Cardiac fibroblast (primary cell): ENCODE results near the gene MXD4.

Source experiments
- DNase-seq, 2 donors: peaks; one replicate each; pipeline versions ENCODE4 v3.0.0 to v3.0.0-alpha.2; 2010; ENCODE audit warnings: low read depth in 2 of 2
- H3K4me3 ChIP-seq, 2 donors: replicated peaks in 1 of 2; 1 replicate in 1 of 2; 2 replicates in 1 of 2; pipeline ENCODE4 v1.5.1; 2011; ENCODE audit warnings: low read depth in 2 of 2, low read length in 2 of 2, mild to moderate bottlenecking in 2 of 2, moderate library complexity in 1 of 2
- CTCF ChIP-seq: IDR thresholded peaks from one replicate; pipeline ENCODE4 v1.5.1; 2011; ENCODE audit warnings: low read depth, mild to moderate bottlenecking, low read length, inconsistent platforms

MXD4 gene

GRCh38 chr4:2253160-2254084 lies 8.5 kb downstream of the MXD4 start:
- no peak for TF ChIP-seq CTCF
- no peak for DNase-seq
- no peak overlapping the region for H3K4me3 ChIP-seq

- TF ChIP-seq CTCF: no peak
- H3K4me3 ChIP-seq: no peak overlapping the region
- no peak for DNase-seq
Measured at GRCh38 chr4:2252530-2253091, 9.3 kb downstream of the MXD4 start.

- H3K4me3 ChIP-seq: no peak overlapping the region
- no peak for TF ChIP-seq CTCF
- DNase-seq: no peak
Measured at GRCh38 chr4:2251795-2252529, 9.9 kb downstream of the MXD4 start.

- no peak for TF ChIP-seq CTCF
- no peak overlapping the region for H3K4me3 ChIP-seq
- no peak for DNase-seq
Measured at GRCh38 chr4:2251073-2251794, 10.7 kb downstream of the MXD4 start.

- no peak for DNase-seq
- no peak overlapping the region for H3K4me3 ChIP-seq
- no peak for TF ChIP-seq CTCF
Measured at GRCh38 chr4:2250357-2251072, 11.4 kb downstream of the MXD4 start.
